ENCODE results near the gene FAM171A2. TPM values are rescaled to one million over a fixed set of nuclear protein-coding genes. Genes with fewer than 3 reads are reported as not detected.

Gene FAM171A2
- total and polyA plus RNA-seq, 10 of the 15 experiments (the other 5 are each of a cell fraction or from before 2014, with no cell fraction given) = 0.08 to 1.7 (median 0.27) TPM; not detected in 2

DNA sequence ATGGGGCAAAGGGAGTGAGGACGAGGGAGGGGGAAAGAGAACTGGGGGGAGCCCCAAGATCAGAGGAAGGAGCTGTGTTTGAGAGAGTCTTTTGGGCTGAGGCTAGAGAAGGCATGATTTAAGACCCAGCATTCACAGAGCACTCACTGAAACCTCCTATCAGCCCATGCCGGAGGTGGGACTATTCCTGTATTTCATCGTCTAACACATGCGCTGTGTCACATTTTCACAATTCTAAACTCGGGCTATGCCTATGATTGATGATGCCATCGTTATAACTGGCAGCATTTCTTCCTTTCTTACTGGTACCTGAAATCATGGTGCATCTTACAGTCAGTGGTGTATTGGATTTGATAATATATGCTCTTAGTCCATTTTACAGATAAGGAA, 3.5 kb downstream of the FAM171A2 start:
- intact Hi-C loops (cut with micrococcal nuclease; ENCODE audit: unreplicated experiment) (no loop called here), in situ Hi-C loops (cut with MboI) (no loop called here)
- Histone ChIP-seq H2AFZ (ENCODE audit: control insufficient read depth, low read depth, low read length) (no peak overlapping the region), H4K20me1 (ENCODE audit: control insufficient read depth, insufficient read depth) (no peaks in the 10 kb centered on the region), H3K27ac (ENCODE audit: control insufficient read depth, insufficient read depth) (no peak overlapping the region), H3K4me3 (no peak overlapping the region), H3K4me2 (ENCODE audit: control insufficient read depth, insufficient read depth) (no peak overlapping the region), H3K4me1 (ENCODE audit: control insufficient read depth, insufficient read depth, low read length) (no peaks in the 10 kb centered on the region), H3K79me2 (ENCODE audit: control insufficient read depth, insufficient read depth, low read length) (no peaks in the 10 kb centered on the region), H3K9ac (ENCODE audit: control insufficient read depth, insufficient read depth, low read length) (no peak overlapping the region), H3K27me3 (replicated peaks in 1 of 2; ENCODE audit: control insufficient read depth in 2 of 2, insufficient read depth in 2 of 2, low read length in 1 of 2) (peaks cover 0 to 2% of the 10 kb centered on the region in 2 experiments; a peak in 2 of 4 replicates), H3K36me3 (ENCODE audit: control insufficient read depth in 2 of 2, insufficient read depth in 2 of 2, low read length in 1 of 2) (no peaks in the 10 kb centered on the region), H3K9me3 (replicated peaks; ENCODE audit: control insufficient read depth, insufficient read depth, low read length) (no peaks in the 10 kb centered on the region)
- ChIA-PET POLR2A (no interaction called here), SMC1A (ENCODE audit: uncharacterized antibody, unreplicated experiment) (interaction anchor here (0.8 kb wide), 1 partner anchor 154 kb away, joined by 3 read pairs; no protein-coding TSS in a partner anchor), CTCF (interaction anchor here (0.6 to 1.3 kb wide), 4 partner anchors 10 to 249 kb away, joined by 3 to 4 read pairs (median 3); no protein-coding TSS in a partner anchor), RAD21 (ENCODE audit: unreplicated experiment) (interaction anchor here (0.5 kb wide), 1 partner anchor 196 kb away, joined by 3 read pairs; no protein-coding TSS in a partner anchor)
- TF ChIP-seq RELB (IDR thresholded peaks at IDR 0.05; ENCODE audit: low read depth) (no peak), CREM (IDR thresholded peaks at IDR 0.05; ENCODE audit: low read depth) (no peak), SMC3 (IDR thresholded peaks at IDR 0.05; ENCODE audit: borderline replicate concordance, low read length) (no peak), ZNF217 (IDR thresholded peaks at IDR 0.05) (no peak), EGR1 (IDR thresholded peaks at IDR 0.05; ENCODE audit: borderline replicate concordance in 1 of 2, low read depth in 2 of 2, low read length in 2 of 2) (no peak), POU2F2 (IDR thresholded peaks at IDR 0.05; ENCODE audit: borderline replicate concordance, low read depth, low read length) (no peak), MYB (IDR thresholded peaks at IDR 0.05; ENCODE audit: borderline replicate concordance, low read depth, low read length) (no peak), JUND (IDR thresholded peaks at IDR 0.05; ENCODE audit: low read depth, low read length) (no peak)
- TF ChIP-seq, protein P1, sequence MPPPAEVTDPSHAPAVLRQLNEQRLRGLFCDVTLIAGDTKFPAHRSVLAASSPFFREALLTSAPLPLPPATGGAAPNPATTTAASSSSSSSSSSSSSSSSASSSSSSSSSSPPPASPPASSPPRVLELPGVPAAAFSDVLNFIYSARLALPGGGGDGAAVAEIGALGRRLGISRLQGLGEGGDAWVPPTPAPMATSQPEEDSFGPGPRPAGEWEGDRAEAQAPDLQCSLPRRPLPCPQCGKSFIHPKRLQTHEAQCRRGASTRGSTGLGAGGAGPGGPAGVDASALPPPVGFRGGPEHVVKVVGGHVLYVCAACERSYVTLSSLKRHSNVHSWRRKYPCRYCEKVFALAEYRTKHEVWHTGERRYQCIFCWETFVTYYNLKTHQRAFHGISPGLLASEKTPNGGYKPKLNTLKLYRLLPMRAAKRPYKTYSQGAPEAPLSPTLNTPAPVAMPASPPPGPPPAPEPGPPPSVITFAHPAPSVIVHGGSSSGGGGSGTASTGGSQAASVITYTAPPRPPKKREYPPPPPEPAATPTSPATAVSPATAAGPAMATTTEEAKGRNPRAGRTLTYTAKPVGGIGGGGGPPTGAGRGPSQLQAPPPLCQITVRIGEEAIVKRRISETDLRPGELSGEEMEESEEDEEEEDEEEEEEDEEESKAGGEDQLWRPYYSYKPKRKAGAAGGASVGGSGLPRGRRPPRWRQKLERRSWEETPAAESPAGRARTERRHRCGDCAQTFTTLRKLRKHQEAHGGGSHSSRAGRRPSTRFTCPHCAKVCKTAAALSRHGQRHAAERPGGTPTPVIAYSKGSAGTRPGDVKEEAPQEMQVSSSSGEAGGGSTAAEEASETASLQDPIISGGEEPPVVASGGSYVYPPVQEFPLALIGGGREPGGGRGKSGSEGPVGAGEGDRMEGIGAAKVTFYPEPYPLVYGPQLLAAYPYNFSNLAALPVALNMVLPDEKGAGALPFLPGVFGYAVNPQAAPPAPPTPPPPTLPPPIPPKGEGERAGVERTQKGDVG (CRISPR knock-in tag; IDR thresholded peaks at IDR 0.05) = no peak
- 25% methylated on average over 6 of the region's 6 CpGs for WGBS (ENCODE audit: insufficient coverage, insufficient replicate concordance, low lambda C conversion rate, missing lambda C conversion rate)
- no peak for FAIRE-seq
- no peak for DNase-seq (ENCODE audit: low read depth, low spot score)
- BruUV-seq (replicated peaks) = no TSS peak
- ATAC-seq = no peak
